ENCODE results near the gene BACH1. TPM values are rescaled to one million over a fixed set of nuclear protein-coding genes. Genes with fewer than 3 reads are reported as not detected.

The BACH1 gene
- total and polyA plus RNA-seq, 10 of the 15 experiments (the other 5 are each of a cell fraction or from before 2014, with no cell fraction given) = 3.2 to 25.7 (median 10.5) TPM

DNA sequence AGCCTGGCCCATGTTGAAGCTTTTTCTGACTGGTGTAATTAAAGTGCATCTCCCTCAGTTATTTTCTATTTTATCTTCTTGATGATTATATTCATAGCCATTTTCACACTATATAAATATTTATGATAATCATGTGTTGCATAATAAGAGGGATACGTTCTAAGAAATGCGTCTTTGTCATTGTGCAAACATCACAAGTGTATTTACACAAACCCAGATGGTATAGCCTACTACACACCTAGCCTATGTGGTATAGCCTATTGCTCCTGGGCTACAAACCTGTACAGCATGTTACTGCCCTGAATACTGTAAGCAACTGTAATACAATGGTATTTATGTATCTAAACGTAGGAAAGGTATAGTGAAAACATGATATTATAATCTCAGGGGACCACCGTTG is 88.1 kb downstream of the BACH1 start:
- no peaks in the 10 kb centered on the region for H3K4me1 ChIP-seq (ENCODE audit: control insufficient read depth, insufficient read depth, low read length)
- no peaks in the 10 kb centered on the region for H3K9me3 ChIP-seq (replicated peaks; ENCODE audit: control insufficient read depth, insufficient read depth, low read length)
- no peaks in the 10 kb centered on the region for H3K79me2 ChIP-seq (ENCODE audit: control insufficient read depth, insufficient read depth, low read length)
- no peak for TF ChIP-seq YY1 (IDR thresholded peaks at IDR 0.05; ENCODE audit: low read depth, low read length)
- no peak for TF ChIP-seq ZNF207 (IDR thresholded peaks at IDR 0.05; ENCODE audit: borderline replicate concordance)
- TF ChIP-seq, protein P1, sequence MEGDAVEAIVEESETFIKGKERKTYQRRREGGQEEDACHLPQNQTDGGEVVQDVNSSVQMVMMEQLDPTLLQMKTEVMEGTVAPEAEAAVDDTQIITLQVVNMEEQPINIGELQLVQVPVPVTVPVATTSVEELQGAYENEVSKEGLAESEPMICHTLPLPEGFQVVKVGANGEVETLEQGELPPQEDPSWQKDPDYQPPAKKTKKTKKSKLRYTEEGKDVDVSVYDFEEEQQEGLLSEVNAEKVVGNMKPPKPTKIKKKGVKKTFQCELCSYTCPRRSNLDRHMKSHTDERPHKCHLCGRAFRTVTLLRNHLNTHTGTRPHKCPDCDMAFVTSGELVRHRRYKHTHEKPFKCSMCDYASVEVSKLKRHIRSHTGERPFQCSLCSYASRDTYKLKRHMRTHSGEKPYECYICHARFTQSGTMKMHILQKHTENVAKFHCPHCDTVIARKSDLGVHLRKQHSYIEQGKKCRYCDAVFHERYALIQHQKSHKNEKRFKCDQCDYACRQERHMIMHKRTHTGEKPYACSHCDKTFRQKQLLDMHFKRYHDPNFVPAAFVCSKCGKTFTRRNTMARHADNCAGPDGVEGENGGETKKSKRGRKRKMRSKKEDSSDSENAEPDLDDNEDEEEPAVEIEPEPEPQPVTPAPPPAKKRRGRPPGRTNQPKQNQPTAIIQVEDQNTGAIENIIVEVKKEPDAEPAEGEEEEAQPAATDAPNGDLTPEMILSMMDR (IDR thresholded peaks at IDR 0.05 in 2 of 3, conservative IDR thresholded peaks at IDR 0.05 in 1 of 3; ENCODE audit: control insufficient read depth in 2 of 3, extremely low read depth in 1 of 3, insufficient read depth in 1 of 3, low read depth in 3 of 3, low read length in 3 of 3) = no peak
- no peak for TF ChIP-seq CREB1 (IDR thresholded peaks at IDR 0.05; ENCODE audit: low read depth)
- no peak for TF ChIP-seq ASH2L (IDR thresholded peaks at IDR 0.05; ENCODE audit: borderline replicate concordance, low read depth)
- no peak for TF ChIP-seq CBFB (IDR thresholded peaks at IDR 0.05; ENCODE audit: low read depth)
- no peak for TF ChIP-seq SRF (IDR thresholded peaks at IDR 0.05; ENCODE audit: low read depth in 2 of 2, low read length in 2 of 2)
- TF ChIP-seq SMARCA5 (IDR thresholded peaks at IDR 0.05) = no peak
- TF ChIP-seq HCFC1 (IDR thresholded peaks at IDR 0.05; ENCODE audit: low read length) = no peak
- no peak for TF ChIP-seq CBX5 (IDR thresholded peaks at IDR 0.05; ENCODE audit: low read depth)
- TF ChIP-seq HSF1 (IDR thresholded peaks at IDR 0.05; ENCODE audit: low read depth, low read length) = no peak
- no peak for TF ChIP-seq ZNF622 (IDR thresholded peaks at IDR 0.05)
- no peak for DNase-seq (ENCODE audit: low read depth, low spot score)
- WGBS (ENCODE audit: insufficient coverage, insufficient replicate concordance, low lambda C conversion rate, missing lambda C conversion rate) = 96% methylated on average over 4 of the region's 4 CpGs
- no peaks in the 10 kb centered on the region for H3K36me3 ChIP-seq (ENCODE audit: control insufficient read depth in 2 of 2, insufficient read depth in 2 of 2, low read length in 1 of 2)
- ATAC-seq = no peak
- BruUV-seq (replicated peaks) = no TSS peak
- ChIA-PET CTCF (no interaction called here), POLR2A (no interaction called here), RAD21 (ENCODE audit: unreplicated experiment) (no interaction called here), SMC1A (ENCODE audit: uncharacterized antibody, unreplicated experiment) (no interaction called here)
- FAIRE-seq = no peak
- no peak overlapping the region for H3K4me2 ChIP-seq (ENCODE audit: control insufficient read depth, insufficient read depth)
- no peak overlapping the region for H3K4me3 ChIP-seq
- in situ Hi-C loops (cut with MboI) = no loop called here
- no peak overlapping the region for H2AFZ ChIP-seq (ENCODE audit: control insufficient read depth, low read depth, low read length)
- no peak overlapping the region for H3K9ac ChIP-seq (ENCODE audit: control insufficient read depth, insufficient read depth, low read length)
- no peaks in the 10 kb centered on the region for H4K20me1 ChIP-seq (ENCODE audit: control insufficient read depth, insufficient read depth)
- no peaks in the 10 kb centered on the region for H3K27me3 ChIP-seq (replicated peaks in 1 of 2; ENCODE audit: control insufficient read depth in 2 of 2, insufficient read depth in 2 of 2, low read length in 1 of 2)
- intact Hi-C loops (cut with micrococcal nuclease; ENCODE audit: unreplicated experiment) = no loop called here
- no peak overlapping the region for H3K27ac ChIP-seq (ENCODE audit: control insufficient read depth, insufficient read depth)

Measured in GM12878 (cell line).